Epithelial cell of esophagus (primary cell): ENCODE data around the gene NUCB2.
"Not testable (repeated sequence)": the region's sequence is repeated elsewhere in the genome, so short reads cannot be mapped to it uniquely, and the experiment has no call there.

Source experiments
- DNase-seq: peaks from one replicate; pipeline ENCODE4 v3.0.0; 2010; ENCODE audit warnings: low read depth
- H3K4me3 ChIP-seq: 2 replicates; pipeline ENCODE4 v1.5.1; 2011; ENCODE audit warnings: mild to moderate bottlenecking, low read length, control low read depth
- TF ChIP-seq, protein P1 (sequence below): IDR thresholded peaks from 2 replicates; pipeline ENCODE4 v1.5.1; 2011; ENCODE audit warnings: low read depth, mild to moderate bottlenecking, low read length, control low read depth, inconsistent platforms; ENCODE audit not compliant: insufficient read depth; ENCODE audit errors: missing control alignments

Gene NUCB2

DNA sequence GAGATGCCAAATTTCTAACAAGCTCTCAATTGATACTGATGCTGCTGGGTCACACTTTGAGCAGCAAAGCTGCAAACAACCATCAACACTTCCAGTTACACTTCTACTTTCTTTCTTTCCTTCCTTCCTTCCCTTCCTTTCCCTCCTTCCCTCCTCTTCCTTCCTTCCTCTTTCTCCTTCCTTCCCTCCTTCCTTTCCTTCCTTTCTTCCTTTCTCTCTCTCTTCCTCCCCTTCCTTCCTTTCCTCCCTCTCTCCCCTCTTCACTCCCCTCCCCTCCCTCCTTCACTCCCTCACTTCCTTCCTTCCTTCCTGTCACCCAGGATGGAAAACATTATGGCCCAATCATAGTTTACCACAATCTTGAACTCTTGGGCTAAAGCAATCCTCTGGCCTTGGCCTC is 35.8 kb upstream of the NUCB2 start:
- no peak overlapping the region for H3K4me3 ChIP-seq
- no peak for DNase-seq
- TF ChIP-seq, protein P1, sequence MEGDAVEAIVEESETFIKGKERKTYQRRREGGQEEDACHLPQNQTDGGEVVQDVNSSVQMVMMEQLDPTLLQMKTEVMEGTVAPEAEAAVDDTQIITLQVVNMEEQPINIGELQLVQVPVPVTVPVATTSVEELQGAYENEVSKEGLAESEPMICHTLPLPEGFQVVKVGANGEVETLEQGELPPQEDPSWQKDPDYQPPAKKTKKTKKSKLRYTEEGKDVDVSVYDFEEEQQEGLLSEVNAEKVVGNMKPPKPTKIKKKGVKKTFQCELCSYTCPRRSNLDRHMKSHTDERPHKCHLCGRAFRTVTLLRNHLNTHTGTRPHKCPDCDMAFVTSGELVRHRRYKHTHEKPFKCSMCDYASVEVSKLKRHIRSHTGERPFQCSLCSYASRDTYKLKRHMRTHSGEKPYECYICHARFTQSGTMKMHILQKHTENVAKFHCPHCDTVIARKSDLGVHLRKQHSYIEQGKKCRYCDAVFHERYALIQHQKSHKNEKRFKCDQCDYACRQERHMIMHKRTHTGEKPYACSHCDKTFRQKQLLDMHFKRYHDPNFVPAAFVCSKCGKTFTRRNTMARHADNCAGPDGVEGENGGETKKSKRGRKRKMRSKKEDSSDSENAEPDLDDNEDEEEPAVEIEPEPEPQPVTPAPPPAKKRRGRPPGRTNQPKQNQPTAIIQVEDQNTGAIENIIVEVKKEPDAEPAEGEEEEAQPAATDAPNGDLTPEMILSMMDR, result no peak

GRCh38 chr11:17242954-17243353 is 33.6 kb upstream of the NUCB2 start:
- H3K4me3 ChIP-seq, DNase-seq: not testable (repeated sequence)

GRCh38 chr11:17244046-17244445 is 32.5 kb upstream of the NUCB2 start:
- TF ChIP-seq, protein P1, result no peak
- DNase-seq, result no peak
- H3K4me3 ChIP-seq, result no peak overlapping the region

- TF ChIP-seq, protein P1, result no peak
- H3K4me3 ChIP-seq, result no peak overlapping the region
- peak; percentile 53 for DNase-seq
These were observed 25.8 kb upstream of the NUCB2 start for GRCh38 chr11:17250561-17251350.

DNA sequence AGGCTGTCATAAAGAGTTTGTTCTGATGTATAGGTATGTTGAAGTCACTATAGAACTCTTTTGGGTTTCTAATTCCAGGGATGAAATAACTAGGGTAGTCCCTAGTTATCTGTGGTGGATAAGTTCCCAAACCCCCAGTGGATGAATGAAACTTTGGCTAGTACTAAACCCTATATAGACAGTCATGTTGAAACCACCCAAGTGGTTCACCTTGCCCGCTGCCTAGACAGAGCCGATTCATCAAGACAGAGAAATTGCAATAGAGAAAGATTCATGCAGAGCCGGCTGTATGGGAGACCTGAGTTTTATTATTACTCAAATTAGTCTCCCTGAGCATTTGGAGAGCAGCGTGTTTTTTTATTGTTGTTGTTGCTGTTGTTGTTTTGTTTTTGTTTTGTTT is 23.8 kb upstream of the NUCB2 start:
- DNase-seq, result no peak
- TF ChIP-seq, protein P1, result no peak
- no peak overlapping the region for H3K4me3 ChIP-seq

- H3K4me3 ChIP-seq, result no peak overlapping the region
- DNase-seq, result peak; percentile 95
- TF ChIP-seq, protein P1, result no peak
These were observed 20.0 kb upstream of the NUCB2 start for GRCh38 chr11:17256512-17256911.

DNA sequence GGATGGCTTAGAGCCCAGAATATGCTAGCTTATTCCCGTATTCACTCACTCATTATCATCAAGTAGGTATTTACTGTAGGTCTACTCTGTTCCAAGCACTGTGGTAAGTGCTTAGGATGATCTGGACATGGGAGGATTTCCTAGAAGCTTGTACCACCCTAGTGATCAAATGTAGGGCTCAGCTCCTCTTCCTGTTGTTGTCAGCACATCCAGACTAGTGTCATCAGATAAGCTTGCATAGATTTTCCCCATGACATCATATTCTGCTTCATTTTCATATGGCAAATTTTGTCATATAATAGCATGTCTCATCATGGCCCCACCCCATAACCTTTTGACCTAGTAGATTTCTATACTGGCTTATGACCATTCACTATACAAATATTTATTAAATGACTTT is 19.3 kb upstream of the NUCB2 start:
- peak; percentile 34 for DNase-seq
- TF ChIP-seq, protein P1, result no peak
- H3K4me3 ChIP-seq, result no peak overlapping the region
